Islet precursor cell (in vitro differentiated cells): ENCODE measurements around the gene LYRM1.
"Not testable (repeated sequence)": the region's sequence is repeated elsewhere in the genome, so short reads cannot be mapped to it uniquely, and the experiment has no call there.

Source experiments
- DNase-seq: peaks from one replicate; pipeline ENCODE4 v3.0.0-alpha.2; 2018

The LYRM1 gene, protein sequence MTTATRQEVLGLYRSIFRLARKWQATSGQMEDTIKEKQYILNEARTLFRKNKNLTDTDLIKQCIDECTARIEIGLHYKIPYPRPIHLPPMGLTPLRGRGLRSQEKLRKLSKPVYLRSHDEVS

DNA sequence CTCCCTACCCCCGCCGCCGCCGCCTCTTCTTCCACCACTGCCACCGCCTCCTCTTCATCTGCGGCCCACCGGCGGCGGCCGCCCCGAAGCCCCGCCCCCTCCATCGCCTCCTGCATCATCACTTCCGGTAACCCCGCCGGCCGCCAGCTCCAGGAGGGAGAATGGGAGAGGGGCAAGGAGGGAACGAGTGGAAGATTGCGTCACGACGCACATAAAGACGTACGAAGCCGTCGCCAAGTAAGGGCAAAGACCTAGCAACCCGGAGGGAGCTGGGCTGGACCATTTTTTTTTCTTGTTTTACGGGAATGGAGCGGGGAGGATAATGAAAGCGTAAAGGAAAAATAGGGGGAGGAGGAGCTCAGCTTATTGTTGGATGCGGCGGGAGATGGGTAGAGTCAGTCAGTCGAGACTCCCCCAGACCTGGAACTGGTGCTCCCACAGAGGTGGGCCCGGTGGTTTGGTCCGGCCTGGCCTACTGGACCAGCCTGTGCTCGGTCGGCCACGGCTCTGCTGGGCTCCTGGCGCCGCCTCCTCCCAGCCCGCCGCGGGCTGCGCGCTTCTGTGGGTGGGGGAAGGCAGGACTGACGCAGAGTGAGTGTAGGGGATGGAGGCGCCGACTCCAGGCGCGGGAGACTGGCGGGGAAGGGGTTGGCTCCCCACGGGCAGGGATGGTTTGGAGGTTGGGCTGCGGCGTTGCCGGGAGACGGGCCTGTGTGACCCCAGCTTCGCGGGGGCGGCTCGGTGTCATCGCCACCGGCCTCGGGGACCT lies at the start of gene LYRM1, which contains the start of gene DCUN1D3:
Gene LYRM1 (plus strand): TSS at position 473 of the 769 bp plus-strand sequence. CDS start 14,785 bp downstream, outside the sequence.
Gene DCUN1D3 (minus strand): TSS at position 60 of the 769 bp plus-strand sequence. CDS start 37,820 bp downstream, outside the sequence.
- DNase-seq: peak; percentile 99

DNA sequence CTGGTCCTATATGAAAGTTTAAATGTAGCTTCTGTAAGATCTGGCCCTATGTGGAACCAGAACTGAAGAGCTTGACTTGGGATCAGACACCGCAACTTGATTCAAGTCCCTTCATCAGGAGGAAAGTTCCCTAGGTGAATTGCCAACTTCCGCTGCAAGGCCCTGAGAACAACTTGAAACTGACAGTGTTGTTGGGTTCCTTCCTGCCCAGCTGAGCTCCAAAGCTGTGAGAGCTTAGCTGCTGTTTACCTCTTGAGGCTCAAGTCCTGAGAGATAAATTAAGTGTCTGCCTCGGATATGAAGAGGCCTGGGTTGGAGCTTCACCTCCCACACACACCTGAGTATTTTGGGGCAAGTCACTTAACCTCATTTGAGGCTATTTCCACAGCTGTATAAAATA lies 49.6 kb upstream of the LYRM1 start:
- DNase-seq: no peak

DNA sequence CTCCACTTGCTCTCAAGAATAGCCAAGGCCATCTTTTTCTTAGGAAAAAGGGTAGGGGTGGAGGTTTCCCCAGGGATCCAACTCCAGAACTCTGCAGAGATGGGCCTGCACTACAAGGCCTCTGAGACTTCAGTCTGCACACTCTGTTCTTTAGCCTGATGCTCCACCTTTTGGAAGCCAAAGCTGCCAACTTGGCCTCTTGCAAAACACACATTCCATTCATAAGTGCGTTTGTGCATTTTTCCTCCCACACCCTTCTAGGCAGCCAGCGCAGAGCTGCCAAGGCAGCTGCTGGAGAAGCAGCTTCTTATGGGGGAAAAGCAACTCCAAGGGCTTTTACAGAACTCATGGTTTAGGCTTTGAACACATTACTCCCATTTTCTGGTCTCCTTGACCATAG lies 49.0 kb upstream of the LYRM1 start:
- peak; percentile 77 for DNase-seq

DNA sequence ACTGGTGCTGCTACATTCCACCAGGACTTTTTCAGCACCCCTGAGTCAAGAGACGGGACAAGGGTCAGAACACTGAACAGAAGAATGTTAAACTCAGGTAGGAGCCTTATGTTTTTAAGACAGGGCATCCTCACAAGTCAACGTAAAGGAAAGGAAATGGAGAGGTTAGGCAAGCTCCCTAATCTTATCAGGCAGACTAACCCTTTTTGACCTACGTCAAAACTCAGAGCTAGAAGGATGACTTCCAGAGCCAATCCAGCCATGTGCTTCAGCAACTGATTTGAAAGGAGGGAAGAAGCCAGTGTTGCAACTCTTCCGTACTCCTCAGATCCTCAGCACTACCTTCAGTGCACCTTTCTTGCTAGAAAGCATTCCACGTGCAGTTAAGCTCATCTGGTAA lies 47.4 kb upstream of the LYRM1 start:
- no peak for DNase-seq

DNA sequence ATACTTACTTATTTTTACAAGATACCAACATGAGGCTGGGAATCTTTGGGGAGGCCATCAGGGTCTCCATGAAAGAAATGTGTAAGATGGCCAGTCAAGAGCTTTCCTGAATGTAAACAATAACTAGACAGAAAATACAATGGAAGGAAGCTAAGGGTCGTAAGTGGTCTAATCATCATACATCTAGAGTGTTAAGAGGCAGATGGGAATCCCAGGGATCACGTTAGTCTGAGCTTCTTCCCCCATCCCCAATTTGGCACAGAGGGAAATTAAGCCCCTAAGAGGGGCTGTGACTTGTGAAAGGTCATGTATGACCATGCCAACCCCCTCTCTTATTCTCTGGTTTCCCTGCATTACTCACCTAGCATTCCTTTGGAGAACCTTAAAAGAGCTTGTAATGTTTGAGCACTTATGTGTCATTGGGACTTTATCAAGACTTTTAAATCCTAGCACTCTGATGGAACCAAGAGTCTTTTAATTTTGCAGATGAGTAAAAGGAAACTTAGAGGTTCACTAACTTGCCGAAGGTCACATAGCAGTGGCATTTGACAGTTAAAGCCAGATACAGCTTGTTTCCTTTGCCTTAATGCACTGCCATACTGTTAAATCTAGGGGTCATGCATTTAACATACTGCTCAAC lies 46.5 kb upstream of the LYRM1 start:
- DNase-seq: no peak

DNA sequence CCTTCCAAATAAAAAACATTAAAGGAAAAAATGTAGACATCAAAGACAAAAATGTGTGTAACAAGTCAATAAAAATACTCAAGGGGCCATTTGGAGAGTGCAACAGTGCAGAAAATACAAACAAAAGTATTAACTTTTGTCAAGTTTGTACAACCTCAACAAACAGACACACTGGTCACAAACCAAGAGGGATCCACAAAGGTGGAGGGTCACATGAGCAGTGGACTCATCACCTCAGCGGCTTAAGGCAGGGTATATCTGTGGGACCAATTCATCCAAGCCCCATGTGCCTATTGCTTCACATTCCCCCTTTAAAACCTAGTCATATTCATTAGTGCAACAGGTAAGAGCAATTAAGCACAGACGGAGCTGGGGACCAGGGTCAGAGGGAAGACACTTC lies 45.6 kb upstream of the LYRM1 start:
- DNase-seq: no peak

DNA sequence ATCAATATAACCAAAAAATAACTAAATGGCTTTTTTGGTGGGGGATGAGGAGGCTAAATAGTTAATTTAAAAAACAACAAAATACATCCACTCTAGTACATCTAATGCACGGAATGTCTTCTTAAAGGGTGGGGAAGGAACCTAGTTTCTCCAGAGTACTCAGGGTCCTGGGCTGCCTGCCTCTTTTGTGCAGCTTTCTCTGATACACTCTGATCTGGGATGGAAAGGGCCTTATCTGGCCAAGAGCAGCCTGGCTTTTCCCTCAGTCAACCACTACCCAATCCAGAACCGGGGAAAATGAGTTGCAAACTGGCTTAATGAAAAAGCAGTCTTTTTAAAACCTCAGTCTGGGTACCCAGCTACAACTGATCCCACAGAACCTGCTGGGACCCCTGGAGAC lies 43.3 kb upstream of the LYRM1 start:
- no peak for DNase-seq

DNA sequence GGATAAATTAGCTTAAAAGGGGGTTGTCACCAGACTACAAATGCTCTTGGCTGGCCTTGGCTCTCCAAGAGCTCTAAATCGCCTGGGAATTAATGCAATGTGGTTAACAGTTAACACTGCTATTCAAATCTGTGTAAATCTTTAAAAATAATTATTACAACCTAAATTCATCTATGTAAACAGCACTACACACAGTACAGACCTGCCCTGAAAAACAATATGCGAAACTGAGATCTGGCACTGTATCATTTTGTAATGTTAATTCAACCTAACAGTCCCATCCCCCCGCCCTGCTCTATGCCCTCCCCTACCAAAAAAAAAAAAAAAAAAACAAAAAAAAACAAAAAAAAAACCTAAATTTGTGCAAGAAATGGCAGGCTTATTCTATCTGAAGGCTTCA lies 41.3 kb upstream of the LYRM1 start:
- no peak for DNase-seq

DNA sequence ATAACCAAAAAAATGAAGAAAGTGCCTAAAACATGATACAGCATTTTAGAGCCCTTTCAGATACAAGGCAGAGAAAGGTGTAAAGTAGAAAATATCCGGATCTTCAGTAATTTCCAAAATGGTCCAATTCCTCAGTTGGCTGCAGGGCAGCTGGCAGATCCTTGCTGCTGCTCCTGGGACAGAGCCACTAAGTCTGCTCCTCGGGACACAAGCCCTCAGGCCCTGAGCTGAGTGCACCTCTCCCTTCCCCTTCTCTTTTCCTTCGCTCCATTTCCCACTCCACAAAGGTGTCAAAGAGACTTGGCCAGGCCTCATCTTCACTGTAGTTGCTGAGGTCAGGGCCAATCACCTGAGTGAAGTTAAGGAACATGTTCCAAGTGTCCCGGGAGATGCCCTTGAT lies 40.9 kb upstream of the LYRM1 start:
- DNase-seq: peak; percentile 59

DNA sequence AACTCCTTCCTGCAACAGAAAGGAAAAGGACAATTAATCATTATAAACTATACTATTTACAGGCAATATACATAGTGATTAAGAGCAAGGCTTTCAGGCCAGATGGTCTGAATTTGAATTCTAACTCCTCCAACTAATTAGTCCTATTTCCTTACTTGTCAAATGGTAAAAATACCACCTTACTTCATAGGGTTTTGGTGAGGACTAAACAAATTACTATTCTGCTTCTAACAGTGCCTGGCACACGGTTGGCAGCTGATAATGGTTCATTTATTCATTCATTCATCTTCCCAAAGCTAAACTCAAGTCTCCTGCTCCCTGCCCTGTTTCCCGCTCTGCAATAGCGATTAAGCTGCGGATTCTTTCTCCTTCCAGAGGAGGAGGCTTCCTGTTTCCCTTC lies 40.2 kb upstream of the LYRM1 start:
- DNase-seq: no peak

DNA sequence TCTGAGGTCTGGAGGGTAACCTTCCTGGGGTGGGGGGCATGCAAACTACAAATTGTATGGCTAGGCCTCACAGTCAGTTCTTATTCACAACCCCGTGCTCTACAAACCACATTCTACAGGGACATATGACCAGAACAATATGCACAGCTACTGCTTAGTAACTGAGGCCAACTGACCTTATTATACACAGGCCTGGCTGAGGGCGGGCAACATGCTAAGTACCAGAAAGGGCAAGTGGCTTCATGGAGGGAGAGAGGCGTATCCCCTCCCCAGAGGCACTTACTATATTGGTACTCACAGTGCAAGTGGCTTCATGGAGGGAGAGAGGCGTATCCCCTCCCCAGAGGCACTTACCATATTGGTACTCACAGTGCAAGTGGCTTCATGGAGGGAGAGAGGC lies 39.6 kb upstream of the LYRM1 start:
- DNase-seq: not testable (repeated sequence)

DNA sequence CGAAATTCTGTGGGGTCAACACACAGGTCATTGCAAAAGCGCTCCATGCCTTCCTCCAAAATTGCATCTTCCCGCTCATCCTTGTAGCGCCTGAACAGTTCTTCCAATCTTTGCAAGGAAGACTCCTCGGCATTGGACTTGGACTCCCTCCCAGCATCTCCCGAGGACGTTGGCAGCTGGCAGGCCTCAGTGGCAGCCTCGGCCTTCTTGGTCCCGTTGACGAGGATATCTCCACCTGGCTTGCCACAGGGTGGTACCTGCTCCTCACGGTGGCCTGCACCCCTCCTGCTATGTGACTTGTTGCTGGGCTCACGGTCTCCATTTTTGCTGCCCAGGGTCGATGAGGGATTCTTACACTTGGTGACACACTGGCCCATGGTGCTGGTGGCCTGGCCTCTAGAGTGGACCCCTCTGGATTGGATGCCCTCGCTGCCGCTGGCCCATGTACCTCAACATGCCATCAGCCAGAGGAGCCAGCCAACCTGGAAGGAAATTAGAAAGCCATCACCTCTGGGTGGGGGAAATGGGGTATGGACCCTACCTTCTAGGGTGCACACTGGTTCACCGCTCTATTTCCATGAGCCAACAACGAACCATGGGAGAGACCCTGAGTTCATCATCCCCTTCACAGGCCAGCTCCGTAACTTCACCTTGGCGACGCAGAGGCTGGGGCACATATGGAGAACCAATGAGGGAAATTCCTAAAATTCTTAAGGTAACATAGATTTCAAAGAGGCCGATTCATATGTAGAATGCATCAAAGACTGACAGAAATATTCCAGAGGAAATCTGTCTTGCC lies 38.2 kb upstream of the LYRM1 start:
- DNase-seq: no peak

DNA sequence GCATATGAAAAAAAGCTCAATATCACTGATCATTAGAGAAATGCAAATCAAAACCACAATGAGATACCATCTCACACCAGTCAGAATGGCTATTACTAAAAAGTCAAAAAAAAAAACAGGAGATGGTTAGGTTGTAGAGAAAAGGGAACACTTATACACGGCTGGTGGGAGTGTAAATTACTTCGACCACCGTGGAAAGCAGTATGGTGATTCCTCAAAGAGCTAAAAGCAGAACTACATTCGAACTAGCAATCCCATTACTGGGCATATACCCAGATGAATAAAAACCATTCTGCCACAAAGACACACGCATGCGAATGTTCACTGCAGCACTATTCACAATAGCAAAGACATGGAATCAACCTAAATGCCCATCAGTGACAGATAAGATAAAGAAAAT lies 36.2 kb upstream of the LYRM1 start:
- not testable (repeated sequence) for DNase-seq

DNA sequence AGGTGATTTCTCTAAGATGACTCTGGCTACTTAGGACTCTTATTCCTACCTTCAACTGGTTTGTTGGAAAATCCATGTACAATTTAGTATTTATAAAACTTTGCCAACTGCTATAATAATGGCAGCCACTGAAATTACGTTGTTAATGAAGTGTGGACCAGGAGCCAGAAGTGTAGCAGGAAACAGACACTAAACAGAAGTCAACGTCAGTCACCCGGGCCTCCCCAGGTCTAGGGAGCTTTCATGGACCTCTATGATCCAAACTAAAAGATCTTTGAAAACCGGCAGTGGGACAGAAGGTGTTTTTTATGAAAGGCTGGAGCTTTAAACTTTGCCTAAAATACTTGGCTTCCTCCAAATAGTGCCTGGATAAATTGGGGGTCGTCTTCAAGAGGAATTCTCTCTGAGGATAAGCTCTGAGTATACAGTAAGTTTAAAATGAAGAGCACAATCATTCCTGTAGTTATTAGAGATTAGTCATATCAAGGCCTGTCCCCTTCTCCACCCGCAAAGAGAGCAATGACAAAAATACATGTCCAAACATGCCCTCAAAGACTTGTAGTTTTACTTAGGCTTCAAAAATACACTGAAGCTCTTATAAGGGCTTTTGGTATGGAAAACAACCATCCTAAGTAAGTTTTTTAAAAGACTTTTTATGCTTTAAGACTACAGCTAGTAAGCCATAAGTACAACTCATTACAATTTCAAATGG lies 35.0 kb upstream of the LYRM1 start:
- no peak for DNase-seq

DNA sequence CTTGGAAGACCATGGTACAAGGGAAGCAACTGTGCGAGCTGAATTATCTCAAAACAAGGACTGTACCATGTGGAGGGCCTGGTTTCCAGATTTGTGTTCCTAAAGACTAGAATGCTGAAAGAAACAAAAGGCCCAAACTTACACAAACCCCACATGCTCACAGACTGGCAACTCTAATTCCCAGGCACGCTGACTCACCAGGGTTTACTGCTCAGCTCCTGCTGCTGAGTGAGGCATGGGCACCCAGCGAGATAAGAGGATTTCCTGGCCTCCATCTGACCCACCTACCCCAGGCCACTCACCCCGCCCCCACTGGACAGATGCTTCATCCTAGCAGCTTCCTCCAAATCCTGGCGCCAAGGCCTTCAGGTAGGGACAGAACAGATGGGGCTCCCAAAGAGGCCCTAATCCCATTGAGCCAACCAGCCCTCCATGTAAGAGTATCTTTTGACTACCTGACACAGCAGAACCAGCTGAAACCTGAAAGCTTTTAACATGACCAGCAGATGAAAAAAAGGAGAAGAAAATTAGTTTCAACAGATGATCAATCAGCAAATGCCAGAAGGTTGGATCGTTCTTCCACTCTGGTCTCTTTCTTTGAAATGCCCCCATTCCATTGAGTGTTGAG lies 34.3 kb upstream of the LYRM1 start:
- DNase-seq: peak; percentile 93

DNA sequence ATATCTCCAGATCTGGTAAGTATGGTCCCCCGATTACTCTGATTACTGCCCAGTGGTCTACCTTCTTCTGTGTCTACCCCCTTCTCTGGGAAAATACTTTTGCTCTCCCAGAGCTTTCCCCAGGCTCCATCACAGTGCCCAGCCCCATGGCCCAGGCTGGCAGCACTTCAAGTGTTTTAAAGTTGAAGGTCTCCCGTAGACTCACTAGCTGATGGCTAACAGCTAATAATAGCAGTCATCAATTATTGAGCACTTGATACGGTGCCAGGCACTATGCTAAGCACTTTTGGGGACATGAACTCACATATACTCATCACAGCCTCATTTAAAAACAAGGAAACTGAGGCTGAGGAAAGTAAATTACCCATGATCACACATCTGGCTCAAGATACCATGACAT lies 33.8 kb upstream of the LYRM1 start:
- DNase-seq: no peak

DNA sequence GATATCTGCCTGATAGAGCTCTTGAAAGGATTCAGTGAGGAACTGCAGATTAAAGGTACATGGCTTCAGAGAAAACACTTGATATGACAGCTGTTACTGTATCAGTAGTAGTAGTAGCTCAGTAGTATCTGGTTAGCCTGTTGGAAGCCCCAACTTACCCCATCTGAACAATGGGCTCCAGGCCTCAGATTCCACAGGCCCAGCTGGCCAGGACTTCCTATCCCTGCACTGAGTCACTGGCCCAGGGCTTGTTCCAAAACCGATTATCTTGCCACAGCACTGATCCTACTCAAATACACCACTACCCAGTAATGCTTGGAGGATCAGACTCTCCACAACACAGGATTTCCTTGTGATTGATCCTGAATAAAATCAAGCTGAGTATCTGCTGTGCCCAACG lies 33.0 kb upstream of the LYRM1 start:
- DNase-seq: no peak

DNA sequence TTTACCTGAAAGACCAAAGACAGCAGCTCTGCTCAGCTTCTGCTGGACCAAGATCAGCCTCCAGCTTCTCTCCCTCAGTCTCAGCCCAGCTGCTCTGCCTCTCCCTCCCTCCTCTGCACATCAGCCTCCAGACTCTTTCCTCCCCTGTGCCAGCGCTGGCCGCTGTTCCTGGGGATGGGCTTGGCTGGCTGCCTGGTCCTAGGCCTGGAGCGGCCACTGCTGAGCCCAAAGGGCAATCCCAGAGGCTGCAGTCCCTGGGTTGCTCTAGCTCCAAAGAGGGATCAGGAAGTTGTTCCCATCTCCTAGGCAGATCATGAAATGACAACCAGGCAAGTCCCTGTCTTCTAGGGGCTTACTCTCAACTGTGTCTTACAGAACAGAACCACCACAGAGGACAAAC lies 31.7 kb upstream of the LYRM1 start:
- peak; percentile 59 for DNase-seq

DNA sequence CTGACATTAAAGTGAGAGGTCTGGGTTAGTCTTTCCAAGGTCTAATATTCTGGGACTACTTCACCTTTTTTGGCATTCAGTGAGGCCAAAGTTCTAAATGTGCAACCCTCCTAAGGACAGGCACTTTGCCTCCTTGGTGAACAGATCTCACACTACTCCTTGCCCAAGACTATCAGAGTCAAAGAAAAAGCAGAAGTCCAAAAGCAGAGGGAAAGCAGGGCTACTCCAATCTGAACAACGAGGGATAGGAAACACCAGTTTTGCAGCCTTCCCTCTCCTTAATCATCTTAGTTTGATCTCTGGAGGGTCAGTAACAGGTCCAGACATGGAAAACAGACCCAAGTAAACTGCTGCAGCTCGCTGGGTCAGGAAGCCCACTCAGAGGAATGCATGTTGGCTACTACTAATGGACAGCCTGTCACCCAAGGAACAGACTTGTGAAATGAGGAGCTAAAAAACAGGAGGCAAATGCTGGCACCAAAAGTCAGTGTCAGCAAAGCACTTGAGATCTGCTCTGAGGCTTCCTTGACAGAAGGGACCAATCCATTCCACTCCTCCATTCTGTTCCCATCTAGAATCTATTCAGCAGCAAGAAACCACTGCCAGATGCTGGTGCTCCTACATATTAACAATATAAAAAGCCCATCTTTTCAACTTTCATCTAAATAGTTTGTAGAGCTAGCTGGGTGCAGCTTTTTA lies 30.3 kb upstream of the LYRM1 start:
- peak; percentile 64 for DNase-seq

DNA sequence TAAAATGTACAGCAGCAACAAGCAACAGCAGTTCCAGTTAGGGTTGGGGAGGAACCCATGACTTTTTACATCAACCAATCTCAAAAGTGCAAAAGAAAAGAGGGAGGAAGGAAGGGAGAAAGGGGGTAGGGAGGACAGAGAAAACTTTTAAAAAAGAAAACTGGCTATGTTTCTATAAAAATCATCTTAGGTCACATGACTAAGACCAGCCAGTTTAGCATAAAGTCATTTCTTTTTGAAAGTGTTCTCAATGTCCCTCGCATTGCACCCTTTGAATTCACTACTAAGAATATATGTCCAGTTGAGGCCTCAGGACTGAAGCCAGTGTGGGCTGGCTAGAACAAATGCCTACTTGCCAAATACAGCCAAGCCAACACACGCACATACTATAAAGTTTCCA lies 29.3 kb upstream of the LYRM1 start:
- DNase-seq: no peak

DNA sequence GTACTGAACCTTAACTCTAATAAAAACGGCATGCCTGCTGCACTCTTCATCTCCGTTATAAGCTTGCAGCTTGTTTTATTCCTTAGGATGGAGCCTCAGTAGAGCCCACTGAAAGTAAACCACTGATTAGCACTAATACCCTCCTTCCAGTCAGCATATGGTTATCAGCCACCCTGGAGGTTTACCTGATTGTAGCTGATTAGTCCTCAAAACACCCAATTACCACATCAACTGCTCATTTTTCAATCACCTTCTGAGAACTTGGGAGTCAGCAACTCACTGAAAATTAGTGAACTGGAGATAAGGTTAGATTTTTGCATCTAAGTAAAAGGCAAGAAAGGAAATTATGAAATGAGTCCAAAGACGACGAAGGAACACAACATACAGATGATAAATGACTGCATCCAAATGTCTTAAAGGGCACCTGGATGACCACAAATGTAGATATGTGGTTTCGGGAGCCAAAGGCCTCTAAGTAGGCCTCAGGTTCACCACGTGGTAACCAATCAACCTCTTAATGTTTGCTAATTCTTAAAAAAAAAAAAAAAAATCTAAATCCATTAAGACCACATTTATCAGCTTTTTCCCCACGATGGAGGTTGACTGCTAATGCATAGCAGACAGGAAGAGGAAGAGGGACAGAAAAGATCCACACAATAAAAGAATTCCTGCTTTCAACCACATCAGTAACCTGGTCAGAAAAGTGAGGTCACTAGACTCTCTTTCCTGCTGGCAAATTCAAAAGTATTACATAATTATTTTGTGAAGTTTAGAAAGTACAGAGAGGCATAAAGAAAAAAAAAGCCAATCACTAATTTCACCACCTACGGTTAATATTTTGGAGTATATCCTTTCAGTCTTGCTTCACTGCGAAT lies 28.4 kb upstream of the LYRM1 start:
- DNase-seq: no peak
